Measurements from ENCODE around the gene RTP3.

GRCh38 chr3:46524008-46524407, 26.2 kb downstream of the RTP3 start:
- TF ChIP-seq CTCF (IDR thresholded peaks at IDR 0.05) (no peak), POLR2A (IDR thresholded peaks at IDR 0.05) (no peak), POLR2AphosphoS5 (IDR thresholded peaks at IDR 0.05) (no peak)

Measured in sigmoid colon (tissue), 4 donors.